Globus pallidus (tissue), 1 donor: Measurements from ENCODE around the gene GIN1.

Source experiments
- DNase-seq: peaks from one replicate; pipeline ENCODE4 v3.0.0-alpha.2; 2015; ENCODE audit warnings: low spot score

GIN1 gene

DNA sequence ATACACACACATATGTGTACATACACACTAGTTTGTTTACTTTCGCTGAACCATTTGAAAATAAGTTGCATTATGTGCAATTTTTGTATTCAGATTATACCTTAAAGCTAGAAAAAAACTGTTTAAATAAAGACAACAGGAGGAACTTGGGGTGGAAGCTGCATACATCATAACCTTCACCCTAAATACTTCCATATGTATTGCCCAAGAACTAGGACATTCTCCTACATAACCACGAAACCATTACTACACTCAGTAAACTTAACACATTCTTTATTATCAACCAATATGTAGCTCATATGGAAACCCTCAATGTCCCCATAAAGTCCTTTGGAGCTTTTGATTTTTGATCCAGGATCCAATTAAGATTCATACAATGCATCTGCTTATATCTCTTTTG is 83.3 kb downstream of the GIN1 start:
- no peak for DNase-seq
